SK-N-SH treated with all-trans-retinoic acid at 6 μM for 48 hours (cell line): ENCODE results near the gene RAB8B.

ENCODE experiments used
- ATAC-seq: fragments of 200-7000 bp; cut with Tn5 transposase; 3 replicates; pipeline ENCODE4 v1.9.1; 2020; ENCODE audit warnings: mild to moderate bottlenecking, moderate library complexity
- ARNTL ChIP-seq: fragments of 450-650 bp; formaldehyde crosslinking; IDR thresholded peaks from 2 replicates; pipeline ENCODE4 v1.5.0; 2020; ENCODE audit warnings: low read depth, mild to moderate bottlenecking, moderate library complexity, borderline replicate concordance
- BACH2 ChIP-seq: fragments of 250-450 bp; sonication (Bioruptor Pico); IDR thresholded peaks from 2 replicates; pipeline ENCODE4 v1.9.0; 2021; ENCODE audit warnings: mild to moderate bottlenecking, borderline replicate concordance
- CSDC2 ChIP-seq: fragments of 250-450 bp; sonication (Bioruptor Pico); IDR thresholded peaks from 2 replicates; pipeline ENCODE4 v1.5.0; 2020; ENCODE audit warnings: mild to moderate bottlenecking, moderate library complexity
- CSRNP3 ChIP-seq: fragments of 250-450 bp; sonication (Bioruptor Pico); IDR thresholded peaks from 2 replicates; pipeline ENCODE4 v1.5.1; 2021; ENCODE audit warnings: mild to moderate bottlenecking, moderate library complexity
- ESRRG ChIP-seq: fragments of 250-450 bp; sonication (Bioruptor Pico); IDR thresholded peaks from 2 replicates; pipeline ENCODE4 v1.6.1; 2021; ENCODE audit warnings: mild to moderate bottlenecking
- GLIS3 ChIP-seq: fragments of 250-450 bp; sonication (Bioruptor Pico); IDR thresholded peaks from 2 replicates; pipeline ENCODE4 v1.5.0; 2020; ENCODE audit warnings: mild to moderate bottlenecking, moderate library complexity
- ISL1 ChIP-seq: fragments of 250-450 bp; sonication (Bioruptor Pico); IDR thresholded peaks from 2 replicates; pipeline ENCODE4 v2.1.2; 2022; ENCODE audit warnings: mild to moderate bottlenecking, moderate library complexity
- OSR1 ChIP-seq: fragments of 250-450 bp; sonication (Bioruptor Pico); IDR thresholded peaks from 2 replicates; pipeline ENCODE4 v1.8.0; 2022; ENCODE audit warnings: moderate library complexity, mild to moderate bottlenecking, inconsistent platforms
- PATZ1 ChIP-seq: fragments of 250-450 bp; sonication (Bioruptor Pico); IDR thresholded peaks from 2 replicates; pipeline ENCODE4 v1.8.0; 2020; ENCODE audit warnings: mild to moderate bottlenecking, moderate library complexity, borderline replicate concordance
- POU6F1 ChIP-seq: fragments of 250-450 bp; sonication (Bioruptor Pico); IDR thresholded peaks from 2 replicates; pipeline ENCODE4 v1.8.0; 2021; ENCODE audit warnings: low read depth, mild to moderate bottlenecking, moderate library complexity, borderline replicate concordance
- PPARA ChIP-seq: fragments of 250-450 bp; sonication (Bioruptor Pico); IDR thresholded peaks from 2 replicates; pipeline ENCODE4 v1.5.0; 2020; ENCODE audit warnings: mild to moderate bottlenecking, borderline replicate concordance
- RARB ChIP-seq: fragments of 250-450 bp; sonication (Bioruptor Pico); IDR thresholded peaks from 2 replicates; pipeline ENCODE4 v1.8.0; 2021; ENCODE audit warnings: mild to moderate bottlenecking, moderate library complexity
- SNAI2 ChIP-seq: fragments of 250-450 bp; sonication (Bioruptor Pico); IDR thresholded peaks from 2 replicates; pipeline ENCODE4 v1.5.0; 2020; ENCODE audit warnings: mild to moderate bottlenecking, moderate library complexity
- TCF4 ChIP-seq: fragments of 250-450 bp; sonication (Bioruptor Pico); IDR thresholded peaks from 2 replicates; pipeline ENCODE4 v1.8.0; 2021; ENCODE audit warnings: mild to moderate bottlenecking, moderate library complexity, borderline replicate concordance
- TOX ChIP-seq: fragments of 250-450 bp; sonication (Bioruptor Pico); IDR thresholded peaks from 2 replicates; pipeline ENCODE4 v1.8.0; 2021; ENCODE audit warnings: mild to moderate bottlenecking, moderate library complexity, borderline replicate concordance
- ZC3H10 ChIP-seq: fragments of 250-450 bp; sonication (Bioruptor Pico); IDR thresholded peaks from 2 replicates; pipeline ENCODE4 v1.5.1; 2021; ENCODE audit warnings: mild to moderate bottlenecking, moderate library complexity
- ZFP3 ChIP-seq: fragments of 250-450 bp; sonication (Bioruptor Pico); IDR thresholded peaks from 2 replicates; pipeline ENCODE4 v1.5.0; 2020; ENCODE audit warnings: mild to moderate bottlenecking, moderate library complexity
- ZFP30 ChIP-seq: fragments of 450-650 bp; formaldehyde crosslinking; IDR thresholded peaks from 2 replicates; pipeline ENCODE4 v1.5.0; 2022; ENCODE audit warnings: mild to moderate bottlenecking, moderate library complexity
- ZNF565 ChIP-seq: fragments of 450-650 bp; formaldehyde crosslinking; conservative IDR thresholded peaks from 2 replicates; pipeline ENCODE4 v1.5.0; 2020; ENCODE audit warnings: low read depth, mild to moderate bottlenecking, moderate library complexity
- ZNF70 ChIP-seq: fragments of 450-650 bp; formaldehyde crosslinking; IDR thresholded peaks from 2 replicates; pipeline ENCODE4 v1.5.0; 2020; ENCODE audit warnings: mild to moderate bottlenecking, moderate library complexity
- ZNF8 ChIP-seq: fragments of 450-650 bp; formaldehyde crosslinking; IDR thresholded peaks from 2 replicates; pipeline ENCODE4 v1.5.0; 2020; ENCODE audit warnings: mild to moderate bottlenecking, moderate library complexity
- TF ChIP-seq, protein P1 (sequence below): fragments of 250-450 bp; sonication (Bioruptor Pico); IDR thresholded peaks from 2 replicates; pipeline ENCODE4 v1.5.1; 2020; ENCODE audit warnings: low read depth, mild to moderate bottlenecking, moderate library complexity
- TF ChIP-seq, protein P2 (sequence below): fragments of 250-450 bp; sonication (Bioruptor Pico); IDR thresholded peaks from 2 replicates; pipeline ENCODE4 v1.5.0; 2020; ENCODE audit warnings: mild to moderate bottlenecking, moderate library complexity

RAB8B gene

GRCh38 chr15:63165166-63165859 lies 24.1 kb upstream of the RAB8B start:
- TF ChIP-seq ZFP3 (CRISPR knock-in tag) (no peak), ZC3H10 (CRISPR knock-in tag) (no peak), ESRRG (no peak), POU6F1 (CRISPR knock-in tag) (no peak), TOX (CRISPR knock-in tag) (no peak), OSR1 (CRISPR knock-in tag) (no peak), BACH2 (CRISPR knock-in tag) (no peak), GLIS3 (no peak), CSDC2 (CRISPR knock-in tag) (no peak), TCF4 (CRISPR knock-in tag) (no peak), ZFP30 (no peak), ISL1 (CRISPR knock-in tag) (no peak), SNAI2 (CRISPR knock-in tag) (no peak), ZNF565 (CRISPR knock-in tag) (no peak), PATZ1 (CRISPR knock-in tag) (no peak), RARB (CRISPR knock-in tag) (no peak), ARNTL (no peak), CSRNP3 (CRISPR knock-in tag) (no peak)
- TF ChIP-seq, protein P1, sequence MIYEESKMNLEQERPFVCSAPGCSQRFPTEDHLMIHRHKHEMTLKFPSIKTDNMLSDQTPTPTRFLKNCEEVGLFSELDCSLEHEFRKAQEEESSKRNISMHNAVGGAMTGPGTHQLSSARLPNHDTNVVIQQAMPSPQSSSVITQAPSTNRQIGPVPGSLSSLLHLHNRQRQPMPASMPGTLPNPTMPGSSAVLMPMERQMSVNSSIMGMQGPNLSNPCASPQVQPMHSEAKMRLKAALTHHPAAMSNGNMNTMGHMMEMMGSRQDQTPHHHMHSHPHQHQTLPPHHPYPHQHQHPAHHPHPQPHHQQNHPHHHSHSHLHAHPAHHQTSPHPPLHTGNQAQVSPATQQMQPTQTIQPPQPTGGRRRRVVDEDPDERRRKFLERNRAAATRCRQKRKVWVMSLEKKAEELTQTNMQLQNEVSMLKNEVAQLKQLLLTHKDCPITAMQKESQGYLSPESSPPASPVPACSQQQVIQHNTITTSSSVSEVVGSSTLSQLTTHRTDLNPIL (CRISPR knock-in tag) = no peak
- ATAC-seq = no peak

GRCh38 chr15:63166219-63166618 lies 23.2 kb upstream of the RAB8B start:
- TF ChIP-seq GLIS3 = no peak
- TF ChIP-seq TCF4 (CRISPR knock-in tag) = no peak
- TF ChIP-seq, protein P2, sequence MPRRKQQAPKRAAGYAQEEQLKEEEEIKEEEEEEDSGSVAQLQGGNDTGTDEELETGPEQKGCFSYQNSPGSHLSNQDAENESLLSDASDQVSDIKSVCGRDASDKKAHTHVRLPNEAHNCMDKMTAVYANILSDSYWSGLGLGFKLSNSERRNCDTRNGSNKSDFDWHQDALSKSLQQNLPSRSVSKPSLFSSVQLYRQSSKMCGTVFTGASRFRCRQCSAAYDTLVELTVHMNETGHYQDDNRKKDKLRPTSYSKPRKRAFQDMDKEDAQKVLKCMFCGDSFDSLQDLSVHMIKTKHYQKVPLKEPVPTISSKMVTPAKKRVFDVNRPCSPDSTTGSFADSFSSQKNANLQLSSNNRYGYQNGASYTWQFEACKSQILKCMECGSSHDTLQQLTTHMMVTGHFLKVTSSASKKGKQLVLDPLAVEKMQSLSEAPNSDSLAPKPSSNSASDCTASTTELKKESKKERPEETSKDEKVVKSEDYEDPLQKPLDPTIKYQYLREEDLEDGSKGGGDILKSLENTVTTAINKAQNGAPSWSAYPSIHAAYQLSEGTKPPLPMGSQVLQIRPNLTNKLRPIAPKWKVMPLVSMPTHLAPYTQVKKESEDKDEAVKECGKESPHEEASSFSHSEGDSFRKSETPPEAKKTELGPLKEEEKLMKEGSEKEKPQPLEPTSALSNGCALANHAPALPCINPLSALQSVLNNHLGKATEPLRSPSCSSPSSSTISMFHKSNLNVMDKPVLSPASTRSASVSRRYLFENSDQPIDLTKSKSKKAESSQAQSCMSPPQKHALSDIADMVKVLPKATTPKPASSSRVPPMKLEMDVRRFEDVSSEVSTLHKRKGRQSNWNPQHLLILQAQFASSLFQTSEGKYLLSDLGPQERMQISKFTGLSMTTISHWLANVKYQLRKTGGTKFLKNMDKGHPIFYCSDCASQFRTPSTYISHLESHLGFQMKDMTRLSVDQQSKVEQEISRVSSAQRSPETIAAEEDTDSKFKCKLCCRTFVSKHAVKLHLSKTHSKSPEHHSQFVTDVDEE (CRISPR knock-in tag) = no peak
- no peak for TF ChIP-seq BACH2 (CRISPR knock-in tag)
- no peak for TF ChIP-seq SNAI2 (CRISPR knock-in tag)
- TF ChIP-seq PATZ1 (CRISPR knock-in tag) = no peak
- TF ChIP-seq RARB (CRISPR knock-in tag) = no peak
- TF ChIP-seq ZNF8 (CRISPR knock-in tag) = no peak
- TF ChIP-seq ZNF70 = no peak
- TF ChIP-seq, protein P1 (CRISPR knock-in tag) = no peak
- no peak for TF ChIP-seq OSR1 (CRISPR knock-in tag)
- no peak for TF ChIP-seq ZFP30
- TF ChIP-seq ESRRG = no peak
- no peak for TF ChIP-seq POU6F1 (CRISPR knock-in tag)
- TF ChIP-seq ISL1 (CRISPR knock-in tag) = no peak
- no peak for TF ChIP-seq PPARA
- no peak for TF ChIP-seq ZNF565 (CRISPR knock-in tag)
- no peak for TF ChIP-seq ZC3H10 (CRISPR knock-in tag)
- no peak; the same call in 2 of the 3 replicates for ATAC-seq
